DMS53 treated with DMSO at 0.1 percent for 48 hours (cell line): ENCODE results near the gene LDLRAD4.

Experiments used
- DNase-seq: peaks from one replicate; lab custom pipeline; 2025; ENCODE audit not compliant: unreplicated experiment; lab: John Stamatoyannopoulos, UW

Gene LDLRAD4

DNA sequence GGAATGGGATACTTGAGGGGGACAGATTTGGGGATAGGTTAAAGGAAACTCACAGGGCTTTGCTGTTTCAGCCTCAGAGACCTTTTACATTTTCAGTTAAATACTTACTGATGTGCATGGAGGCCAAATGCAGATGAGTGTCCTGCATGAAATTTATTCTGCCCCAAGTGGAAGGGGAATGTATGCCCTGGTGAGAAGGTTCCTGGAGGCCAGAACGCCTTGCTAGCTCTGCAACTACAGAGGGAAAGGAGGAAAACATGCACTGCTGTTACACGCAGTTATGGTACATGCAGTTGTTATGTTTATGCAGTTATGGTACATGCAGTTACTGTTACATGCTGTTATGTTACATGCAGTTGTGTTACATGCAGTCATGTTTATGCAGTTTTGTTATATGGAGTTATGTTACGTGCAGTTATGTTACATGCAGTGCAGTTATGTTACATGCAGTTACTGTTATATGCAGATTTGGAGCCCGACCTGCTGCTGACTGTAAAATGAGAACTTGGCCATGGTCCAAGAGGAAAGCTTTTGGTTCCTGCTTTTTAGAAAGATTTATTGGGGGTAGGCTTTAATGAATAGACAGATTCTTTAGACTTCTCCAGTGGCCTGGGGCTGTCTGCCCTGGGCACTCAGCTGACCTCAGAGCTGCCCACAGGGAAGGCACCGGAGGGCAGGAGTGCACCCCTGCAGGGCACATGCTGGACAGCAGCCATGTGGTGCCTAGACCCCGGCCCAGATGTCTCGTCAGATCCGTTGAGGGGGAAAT lies 84.1 kb downstream of the LDLRAD4 start:
- DNase-seq = no peak

DNA sequence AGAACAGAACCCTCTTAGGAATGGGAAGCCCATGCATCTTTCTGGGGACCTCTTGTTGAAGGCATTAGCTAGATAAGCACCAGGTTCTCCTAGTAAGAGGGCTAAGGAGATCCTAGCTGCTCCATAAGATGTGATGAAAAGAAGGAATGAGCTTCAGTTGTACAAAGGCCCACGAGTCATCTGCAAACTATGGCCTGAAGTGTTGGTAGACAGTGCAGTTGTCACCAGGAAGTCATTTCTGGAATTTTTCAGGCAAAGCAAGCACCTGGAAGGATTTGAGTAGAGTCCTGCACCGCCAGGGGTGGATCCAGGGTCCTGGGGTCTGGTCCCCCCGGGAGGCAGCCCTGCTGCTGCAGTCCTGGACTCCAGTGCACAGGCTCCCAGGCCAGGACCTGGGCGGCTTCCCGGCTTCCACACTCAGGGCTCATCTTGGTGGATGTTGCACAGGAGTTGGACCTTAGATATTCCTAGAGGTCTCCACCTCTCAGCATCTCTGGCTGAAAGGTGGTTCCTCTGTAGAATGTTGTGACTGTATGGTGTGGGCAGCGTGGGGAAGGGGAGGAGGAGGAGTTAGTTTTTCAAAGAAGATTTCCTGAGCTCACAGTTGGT lies 85.3 kb downstream of the LDLRAD4 start:
- no peak for DNase-seq

DNA sequence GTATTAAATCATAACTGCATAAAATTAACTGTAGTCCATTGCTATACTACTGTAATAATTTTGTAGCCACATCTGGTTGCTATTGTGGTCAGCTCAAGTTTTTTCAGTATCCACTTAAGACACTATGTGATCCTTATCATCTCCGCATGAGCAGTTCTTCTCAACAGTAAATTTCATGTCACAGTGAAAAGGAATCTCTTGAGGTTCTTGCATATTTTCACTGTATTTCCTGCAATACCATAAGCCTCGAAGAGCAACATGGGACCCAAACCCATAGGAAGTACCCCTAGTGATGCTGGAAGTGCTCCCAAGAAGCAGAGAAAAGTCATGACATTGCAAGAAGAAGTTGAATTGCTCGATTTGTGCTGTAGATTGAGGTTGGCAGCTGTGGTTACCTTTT lies 86.7 kb downstream of the LDLRAD4 start:
- DNase-seq = no peak

DNA sequence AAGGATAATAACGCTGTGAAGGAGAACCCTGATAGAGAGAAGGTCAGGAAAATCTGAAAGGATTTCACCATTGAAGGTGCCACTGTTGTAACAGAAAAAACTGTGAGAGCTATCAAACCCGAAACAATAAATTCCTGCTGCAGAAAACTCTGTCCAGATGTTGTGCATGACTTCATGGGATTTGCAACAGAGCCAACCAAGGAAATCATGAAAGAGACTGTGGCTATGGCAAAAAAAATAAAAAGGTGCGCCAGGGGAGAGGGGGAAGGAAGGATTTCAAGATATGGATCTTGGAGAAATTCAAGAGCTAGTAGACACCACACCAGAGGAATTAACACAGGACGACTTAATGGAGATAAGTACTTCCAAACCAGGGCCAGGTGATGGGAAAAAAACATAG lies 88.0 kb downstream of the LDLRAD4 start:
- no peak for DNase-seq

DNA sequence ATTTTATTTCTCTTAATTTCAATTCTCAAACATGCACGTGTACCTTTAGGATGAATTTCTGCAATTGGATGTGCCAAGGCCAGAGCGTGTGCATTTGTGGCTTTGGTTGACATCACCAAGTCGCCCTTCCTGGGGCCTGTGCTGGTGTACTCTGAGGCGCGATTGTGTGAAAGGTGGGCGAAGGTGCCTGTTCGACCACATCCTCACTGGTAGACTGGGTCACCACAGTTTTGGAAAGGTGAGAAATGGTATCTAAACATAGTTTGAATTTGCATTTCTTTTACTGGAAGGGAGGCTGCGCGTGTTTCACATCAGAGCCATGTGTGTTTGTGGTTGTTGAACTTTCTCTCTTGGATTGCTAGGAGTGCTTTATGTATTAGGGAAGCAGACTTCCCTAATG lies 89.8 kb downstream of the LDLRAD4 start:
- no peak for DNase-seq

DNA sequence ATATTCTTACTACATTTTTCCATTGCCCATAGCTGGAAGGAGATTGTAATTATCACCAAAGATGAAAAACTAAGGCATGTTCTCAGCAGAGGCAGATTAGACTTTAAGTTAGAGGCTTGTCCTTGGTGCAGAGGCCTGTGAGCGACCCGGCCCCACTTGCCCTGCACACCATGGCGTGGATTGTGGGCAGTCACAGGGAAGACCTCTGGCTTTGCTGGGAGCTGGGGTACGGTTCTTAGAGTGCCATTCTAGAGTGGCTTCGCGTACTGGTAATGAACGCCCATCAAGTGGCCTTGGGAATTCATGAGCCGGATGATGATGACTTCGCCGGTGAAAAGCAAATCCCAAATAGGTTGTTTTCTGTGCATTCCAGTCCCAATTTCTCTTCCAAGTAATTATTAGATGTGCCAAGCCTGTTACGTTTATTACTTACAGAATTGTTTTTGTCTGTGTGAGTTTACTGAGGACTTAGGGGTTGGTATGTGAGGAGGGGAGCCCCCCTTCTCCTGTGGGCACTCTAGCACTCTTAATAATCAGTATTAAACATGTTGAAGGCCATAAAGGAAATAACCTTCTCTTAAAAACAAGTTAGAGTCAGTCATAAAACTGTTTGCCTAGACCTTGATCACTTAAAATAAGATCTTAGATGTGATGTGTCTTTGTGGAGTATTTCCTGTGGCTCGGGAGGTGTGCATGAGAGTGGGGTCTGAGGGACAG lies 90.6 kb downstream of the LDLRAD4 start:
- no peak for DNase-seq

DNA sequence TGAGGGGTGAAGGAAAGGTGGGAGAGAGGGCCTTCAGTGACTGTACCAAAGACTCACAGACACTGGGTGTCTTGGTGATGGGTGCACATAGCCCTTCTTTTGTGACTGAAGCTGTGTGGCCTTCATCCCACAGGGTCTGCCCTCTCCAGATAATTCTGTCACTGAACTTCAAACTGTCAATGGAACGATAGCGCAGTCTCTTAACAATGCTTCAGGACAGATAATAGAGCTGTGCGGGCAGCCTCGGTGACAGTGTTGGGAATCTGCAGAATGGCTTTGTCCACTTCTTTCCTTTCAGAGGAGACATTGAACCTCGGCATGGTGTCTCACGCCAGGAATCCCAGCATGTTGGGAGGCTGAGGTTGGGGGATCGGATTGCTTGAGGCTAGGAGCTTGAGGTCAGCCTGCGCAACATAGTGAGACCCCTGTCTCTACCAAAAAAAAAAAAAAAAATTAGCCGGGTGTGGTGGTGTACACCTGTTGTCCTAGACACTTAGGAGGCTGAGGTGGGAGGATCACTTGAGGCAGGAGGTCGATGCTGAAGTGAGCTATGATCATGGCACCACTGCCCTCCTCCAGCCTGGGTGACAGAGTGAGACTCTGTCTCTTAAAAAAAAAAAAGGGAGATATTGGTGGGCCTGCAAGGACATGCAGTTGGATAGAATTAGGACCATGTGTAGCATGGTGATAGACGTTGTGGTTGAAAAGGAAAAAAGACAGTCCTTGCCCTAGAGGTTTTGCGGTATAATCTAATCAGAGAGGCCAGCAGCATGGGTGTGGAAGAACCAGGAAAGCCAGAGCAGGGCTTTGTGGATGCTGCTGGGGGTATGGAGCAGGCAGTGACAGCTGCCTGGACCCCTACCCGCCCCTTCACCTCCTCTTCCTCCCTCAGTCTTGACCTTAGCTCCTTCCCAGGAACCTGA lies 91.4 kb downstream of the LDLRAD4 start:
- DNase-seq = no peak

DNA sequence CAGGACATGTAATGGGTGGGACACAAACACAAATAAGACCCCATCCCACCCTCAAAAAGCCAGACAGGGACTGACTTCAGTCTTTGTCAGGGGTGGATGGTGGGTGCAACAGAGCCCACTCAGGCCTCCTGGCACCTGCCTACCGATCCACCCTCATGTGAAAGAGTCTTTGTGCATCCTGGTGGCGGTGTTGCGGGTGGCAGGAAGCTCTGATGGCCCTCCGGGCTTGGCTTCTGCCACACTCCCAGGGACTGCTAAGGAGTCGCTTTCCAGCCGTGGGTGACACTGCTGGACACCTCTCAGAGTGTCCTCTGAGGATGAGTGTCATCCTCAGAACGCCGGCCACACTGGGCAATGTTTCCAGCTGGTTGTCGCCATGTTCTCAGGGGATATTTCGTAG lies 92.6 kb downstream of the LDLRAD4 start:
- no peak for DNase-seq

DNA sequence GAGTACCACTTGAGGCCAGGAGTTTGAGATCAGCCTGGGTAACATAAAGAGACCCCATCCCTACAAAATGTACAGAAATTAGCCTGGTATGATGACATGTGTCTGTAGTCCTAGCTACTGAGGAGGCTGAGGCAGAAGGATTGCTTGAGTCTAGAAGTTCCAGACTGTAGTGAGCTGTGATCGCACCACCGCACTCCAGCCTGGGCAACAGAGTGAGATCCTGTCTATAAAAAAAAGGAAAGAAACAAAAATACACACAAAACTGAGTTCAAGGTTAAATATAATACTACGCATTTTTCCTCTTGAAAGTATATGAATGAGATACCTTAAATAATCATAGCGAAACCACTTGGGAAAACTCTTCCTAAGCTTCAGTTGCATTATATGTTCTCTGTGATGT lies 94.0 kb downstream of the LDLRAD4 start:
- no peak for DNase-seq

DNA sequence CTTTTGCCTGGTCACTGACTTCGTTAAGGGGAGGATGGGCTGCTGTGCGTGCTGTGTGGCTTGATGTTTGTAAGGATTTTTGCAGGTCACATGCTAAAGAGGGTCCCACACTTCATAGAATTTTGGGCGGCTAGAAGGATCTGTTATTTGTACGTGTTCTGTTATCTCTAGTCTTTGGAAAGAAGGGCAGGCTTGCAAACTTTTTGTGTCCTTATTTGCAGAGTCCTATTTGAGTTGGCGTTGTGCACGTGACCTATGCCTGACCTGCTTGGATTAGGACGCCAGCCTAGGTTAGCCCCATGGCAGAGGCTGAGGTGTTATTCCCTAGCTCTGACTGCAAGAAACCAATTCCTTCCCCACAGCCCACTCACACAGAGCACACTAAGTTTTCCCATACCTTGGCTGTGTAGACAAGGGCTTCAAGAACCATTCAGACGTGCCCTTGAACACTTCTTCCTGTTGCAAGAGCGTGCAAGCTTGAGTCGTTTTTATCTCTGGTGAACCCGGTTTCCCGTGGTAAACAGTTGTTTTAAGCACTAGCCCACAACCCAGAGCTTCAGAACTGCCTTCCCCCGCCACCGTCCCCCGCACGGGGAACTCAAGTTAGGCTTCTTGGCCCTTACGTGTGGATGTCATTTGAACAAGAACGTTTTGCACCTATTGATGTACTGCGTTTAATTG lies 94.6 kb downstream of the LDLRAD4 start:
- no peak for DNase-seq

DNA sequence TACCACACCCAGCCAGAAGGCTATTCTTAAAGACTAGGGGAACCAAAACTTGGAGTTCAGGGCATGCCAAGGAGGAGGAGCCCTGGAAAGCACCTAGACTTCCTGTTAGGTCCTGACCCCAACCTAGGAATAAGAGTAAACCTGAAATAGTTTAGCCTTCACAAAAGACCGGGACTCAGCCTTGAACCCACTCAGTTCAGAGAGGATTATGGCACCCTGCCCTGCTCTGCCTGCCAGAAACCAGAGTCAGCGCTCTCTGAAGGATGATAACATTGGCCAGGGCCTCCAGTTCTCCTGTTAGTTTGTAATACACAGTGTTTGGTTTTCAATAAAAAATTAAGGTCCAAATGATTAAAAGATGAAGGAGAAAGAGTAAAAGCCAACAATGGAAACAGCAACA lies 96.4 kb downstream of the LDLRAD4 start:
- no peak for DNase-seq

DNA sequence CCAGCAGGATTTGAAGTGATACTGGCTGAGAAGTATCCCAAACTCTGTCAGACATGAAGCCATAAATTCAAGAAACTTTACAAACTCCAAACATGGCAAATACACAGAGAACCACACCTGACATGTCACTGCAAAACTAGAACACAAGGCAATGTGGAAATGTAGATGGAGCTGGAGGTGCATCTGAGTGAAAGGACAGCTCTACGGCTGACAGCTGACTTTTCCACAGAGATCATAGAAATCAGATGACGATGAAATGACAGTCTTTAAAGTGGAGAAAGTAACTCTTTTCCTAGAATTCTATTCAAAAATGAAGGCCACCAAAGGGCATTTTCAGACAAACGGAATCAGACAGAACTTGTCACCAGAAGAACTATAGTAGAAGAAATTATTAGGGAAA lies 97.5 kb downstream of the LDLRAD4 start:
- no peak for DNase-seq

DNA sequence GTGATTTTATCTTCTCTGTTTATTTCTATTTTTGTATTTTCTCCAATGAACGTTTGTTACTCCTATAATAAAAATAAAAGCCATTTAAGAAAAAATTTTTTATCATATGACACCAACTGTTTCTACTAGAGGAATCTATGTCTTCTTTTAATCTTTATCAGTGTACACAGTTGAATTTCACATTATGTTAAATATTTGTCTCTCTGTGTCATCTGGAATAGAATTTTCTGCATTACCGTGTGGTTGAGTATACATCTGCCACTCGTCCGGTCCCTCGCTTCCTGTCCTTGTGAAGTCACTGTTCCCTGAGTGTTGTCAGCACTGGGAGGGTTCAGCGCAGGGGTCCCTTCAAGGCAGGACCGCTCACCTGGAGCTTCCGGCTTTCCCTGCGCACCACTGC lies 99.2 kb downstream of the LDLRAD4 start:
- DNase-seq = no peak

DNA sequence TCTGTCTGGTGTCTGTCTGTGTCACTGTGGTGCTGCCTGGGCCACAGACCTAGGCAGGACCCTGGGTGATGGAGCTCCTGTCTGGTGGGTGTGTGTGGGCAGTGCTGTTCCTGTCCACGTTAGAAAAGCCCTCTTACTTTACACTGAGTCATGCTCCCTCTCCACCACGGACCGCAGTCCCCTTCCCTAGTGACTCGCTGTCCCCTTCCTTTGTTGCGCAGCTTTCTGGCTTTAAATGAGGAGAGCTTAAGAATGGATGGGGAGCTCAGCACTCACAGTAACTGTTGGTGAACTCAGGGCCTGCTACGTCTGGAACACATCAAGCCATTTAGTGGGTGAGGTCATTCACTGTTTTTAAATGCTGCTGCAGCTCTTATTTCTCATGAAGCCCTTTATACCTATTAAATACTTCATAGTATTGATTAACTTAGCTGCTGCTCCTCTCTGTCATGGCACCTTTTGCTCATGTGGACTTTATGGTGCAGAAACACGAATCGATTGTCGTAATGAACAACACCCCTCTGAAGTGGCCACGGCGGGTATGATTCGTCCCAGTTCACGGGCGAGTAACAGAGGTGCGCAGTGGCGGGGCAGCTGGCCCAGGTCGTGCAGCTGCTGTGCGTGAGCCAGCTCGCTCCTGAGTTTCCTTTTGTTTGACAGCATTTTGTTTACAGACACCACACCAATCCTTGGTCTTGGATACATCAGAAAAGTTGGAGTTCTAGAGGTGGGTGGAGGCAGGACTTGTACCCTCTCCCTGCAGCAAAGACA lies 100.4 kb downstream of the LDLRAD4 start:
- no peak for DNase-seq

DNA sequence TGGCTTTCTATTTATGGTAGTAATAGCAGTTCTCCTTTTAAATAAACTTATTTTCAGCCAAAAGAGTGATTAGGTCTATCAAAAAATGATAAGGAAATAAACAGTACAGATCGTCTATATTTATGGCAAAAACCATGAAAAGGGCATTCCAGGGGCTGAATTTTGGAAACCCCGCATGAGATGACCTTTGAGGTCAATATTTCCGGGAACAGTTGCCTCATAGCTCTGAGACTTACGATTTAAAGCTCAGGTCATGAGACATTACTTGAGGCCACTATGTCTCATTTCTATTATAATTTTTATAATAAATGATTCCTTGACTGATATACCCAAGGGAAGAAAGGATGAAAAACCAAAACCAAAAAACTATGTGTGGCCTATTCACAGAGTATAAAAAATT lies 101.1 kb downstream of the LDLRAD4 start:
- no peak for DNase-seq

DNA sequence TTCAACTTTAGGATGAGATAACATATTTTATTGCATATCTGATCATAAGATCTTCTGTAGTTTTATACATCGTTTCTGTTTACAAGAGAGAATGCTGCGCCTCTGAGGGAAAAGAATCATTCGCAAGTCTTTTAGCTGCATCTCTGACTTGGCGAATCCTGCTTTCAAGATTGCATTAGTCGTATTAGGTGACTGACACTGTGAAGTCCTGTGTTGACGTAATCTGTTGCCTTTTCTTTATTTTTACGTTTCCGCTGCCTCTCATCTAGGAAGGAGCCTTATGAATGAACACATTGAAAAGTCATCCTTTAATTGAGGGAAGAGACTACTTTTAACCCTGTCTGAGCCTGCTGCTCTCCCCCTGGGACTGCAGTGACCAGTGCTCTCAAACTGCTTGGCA lies 101.5 kb downstream of the LDLRAD4 start:
- DNase-seq = no peak

DNA sequence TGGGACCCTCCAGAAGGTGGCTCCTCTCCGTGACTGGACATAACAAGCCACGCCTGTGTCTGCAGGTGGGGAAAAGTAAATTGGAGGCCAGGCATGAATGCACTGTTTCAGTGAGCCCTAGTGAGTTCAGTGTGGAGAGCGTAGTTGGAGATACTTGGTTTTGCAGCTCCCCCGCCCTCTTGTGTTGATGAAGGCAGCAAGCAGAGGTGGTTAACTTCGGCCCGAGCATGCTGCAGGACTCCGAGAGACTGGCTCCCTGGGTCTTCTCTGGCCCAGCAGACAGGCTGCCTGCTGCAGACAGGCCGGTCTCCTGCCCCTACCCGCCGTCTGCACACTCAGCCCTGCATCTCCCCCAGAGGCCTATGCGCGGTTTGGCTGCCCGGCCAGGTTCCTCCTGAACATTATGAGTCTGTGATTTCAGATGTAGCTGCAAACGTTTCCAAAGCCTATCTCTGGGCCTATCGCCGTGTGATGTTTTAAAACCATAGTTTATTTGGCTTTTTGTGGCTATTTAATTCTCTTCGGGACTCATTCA lies 102.4 kb downstream of the LDLRAD4 start:
- no peak for DNase-seq

DNA sequence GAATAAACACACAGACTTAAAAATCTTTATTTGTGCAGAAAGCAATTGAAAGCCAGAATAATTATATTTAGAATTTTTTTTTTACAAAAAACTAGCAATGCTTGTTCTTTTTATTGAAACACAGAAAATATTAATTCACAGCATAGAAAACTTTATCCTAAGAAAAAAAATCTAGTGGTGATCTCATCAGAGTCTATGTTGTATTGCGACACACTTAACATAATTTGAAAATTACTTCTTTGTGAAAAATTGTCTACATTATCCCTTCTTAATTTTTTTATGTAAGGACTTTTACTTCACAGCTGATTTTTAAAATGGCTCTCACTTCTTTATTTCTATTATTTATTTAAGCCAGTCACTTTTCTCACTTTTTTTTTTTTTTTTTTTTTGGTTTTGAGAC lies 103.4 kb downstream of the LDLRAD4 start:
- no peak for DNase-seq

DNA sequence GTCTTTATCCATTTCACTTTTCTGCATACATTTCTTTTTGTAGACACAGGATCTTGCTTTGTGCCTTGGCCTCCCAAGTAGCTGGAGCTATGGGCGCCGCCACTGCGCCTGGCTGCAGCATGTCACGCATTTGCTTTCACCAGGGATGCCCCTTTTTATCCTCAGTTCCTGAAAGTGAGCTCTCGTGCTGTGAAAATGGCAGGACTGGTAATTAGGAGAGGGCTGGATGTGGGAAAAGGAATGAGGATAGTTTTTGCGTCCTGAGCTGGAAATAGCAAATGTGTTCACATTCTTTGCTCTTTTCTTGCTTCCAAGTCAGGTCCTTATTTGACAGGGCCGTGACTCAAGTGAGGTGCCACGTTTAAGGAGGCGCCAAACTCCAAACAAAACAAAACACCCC lies 104.6 kb downstream of the LDLRAD4 start:
- DNase-seq = no peak

DNA sequence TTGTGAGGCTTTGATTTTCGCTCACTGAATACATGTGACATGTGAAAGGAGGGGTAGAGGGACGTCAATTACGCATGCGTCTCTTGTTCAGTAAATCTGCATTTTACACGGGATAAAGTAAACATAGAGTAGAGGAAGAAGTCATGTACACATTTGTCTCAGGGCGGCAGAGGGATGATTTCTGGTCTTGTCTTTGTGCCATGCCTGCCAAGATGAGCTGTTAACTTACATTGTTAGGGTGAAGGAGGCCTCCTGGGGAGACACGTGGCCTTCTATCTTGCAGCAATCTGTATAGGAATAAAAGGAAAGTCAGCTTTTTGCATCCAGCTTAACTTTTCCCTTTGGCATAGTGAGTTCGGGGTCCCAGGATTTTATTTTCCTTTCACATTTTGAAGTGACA lies 106.3 kb downstream of the LDLRAD4 start:
- no peak for DNase-seq
